NCI-H526 (cell line): Measurements from ENCODE around the gene EDDM3A.
"Not testable (repeated sequence)": the region's sequence is repeated elsewhere in the genome, so short reads cannot be mapped to it uniquely, and the experiment has no call there.

Experiments used
- DNase-seq, 2 experiments: peaks; one replicate each; lab custom pipeline; 2025; lab: John Stamatoyannopoulos, UW

EDDM3A gene

DNA sequence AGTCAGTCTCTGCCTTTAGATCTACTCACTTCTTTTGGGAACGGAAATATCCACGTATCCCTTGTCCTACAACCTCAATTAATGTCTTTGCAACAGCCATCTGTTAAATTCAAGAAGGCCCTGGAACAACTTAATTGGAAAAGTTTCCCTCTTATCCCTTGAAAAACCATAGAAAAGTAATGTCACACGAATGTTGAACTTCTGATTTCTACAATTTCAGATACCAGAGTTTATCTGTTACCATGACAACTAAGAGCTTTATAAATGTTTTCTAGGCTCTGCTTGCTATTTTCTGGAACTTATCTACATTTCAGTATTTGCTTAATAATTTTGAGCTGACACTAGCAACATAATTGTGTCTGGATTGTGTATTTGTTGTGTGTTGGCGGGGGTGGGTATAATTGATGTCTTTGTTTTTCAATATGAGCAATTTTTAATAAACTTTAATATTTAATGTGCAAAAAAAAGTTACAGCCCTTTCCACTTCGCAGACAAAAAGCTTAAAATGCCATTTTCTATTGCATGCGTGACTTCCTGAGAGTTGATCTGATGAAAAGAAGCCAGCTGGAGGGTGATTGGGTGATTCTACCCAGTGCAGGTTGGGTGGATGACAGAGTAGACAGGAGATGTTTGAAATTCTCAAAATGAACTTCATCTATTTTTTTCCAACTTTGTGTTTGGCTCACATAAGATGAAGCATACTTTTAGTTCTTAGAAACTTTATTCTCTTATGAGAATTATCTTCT lies 11.8 kb upstream of the EDDM3A start:
- DNase-seq, result no peak

DNA sequence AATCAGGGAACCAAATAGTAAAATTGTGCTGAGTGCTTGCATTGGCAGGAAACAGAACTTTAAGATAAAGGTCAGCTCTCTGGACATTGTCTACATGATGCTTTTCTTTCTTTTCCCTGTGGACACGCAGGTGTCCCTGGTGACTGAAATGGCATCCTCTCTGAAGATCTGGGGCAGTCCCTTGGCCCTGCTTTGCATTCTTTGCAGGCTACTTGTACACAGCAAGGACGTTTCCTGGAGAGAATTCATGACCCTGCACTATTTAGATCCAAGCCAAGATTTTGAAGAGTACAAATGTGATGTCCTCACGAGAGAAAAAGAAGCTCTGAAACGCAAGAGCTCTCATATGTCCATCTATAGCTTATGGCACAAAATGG lies 11.3 kb upstream of the EDDM3A start:
- DNase-seq, result no peak

- not testable (repeated sequence) for DNase-seq
These were observed 7.4 kb upstream of the EDDM3A start for GRCh38 chr14:20738292-20738691.

DNA sequence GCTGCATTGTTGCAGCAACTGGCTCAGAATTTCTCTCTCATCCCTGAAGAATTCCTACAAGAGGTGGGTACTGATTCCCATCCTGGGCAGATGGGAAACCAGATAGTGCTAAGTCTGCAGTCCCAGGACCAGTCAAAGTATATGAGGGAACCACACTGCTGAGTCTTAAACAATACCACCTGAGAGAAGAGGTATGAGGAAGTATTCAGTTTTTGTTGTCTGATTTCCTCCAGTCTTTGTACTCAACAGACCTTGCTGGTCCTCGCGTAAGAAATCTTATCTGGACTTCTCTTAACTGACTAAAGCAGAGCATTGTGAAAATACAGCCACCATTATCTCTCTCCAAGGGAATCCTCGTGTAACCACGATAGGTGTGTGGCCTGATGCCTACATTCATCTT lies 3.6 kb upstream of the EDDM3A start:
- no peak for DNase-seq

DNA sequence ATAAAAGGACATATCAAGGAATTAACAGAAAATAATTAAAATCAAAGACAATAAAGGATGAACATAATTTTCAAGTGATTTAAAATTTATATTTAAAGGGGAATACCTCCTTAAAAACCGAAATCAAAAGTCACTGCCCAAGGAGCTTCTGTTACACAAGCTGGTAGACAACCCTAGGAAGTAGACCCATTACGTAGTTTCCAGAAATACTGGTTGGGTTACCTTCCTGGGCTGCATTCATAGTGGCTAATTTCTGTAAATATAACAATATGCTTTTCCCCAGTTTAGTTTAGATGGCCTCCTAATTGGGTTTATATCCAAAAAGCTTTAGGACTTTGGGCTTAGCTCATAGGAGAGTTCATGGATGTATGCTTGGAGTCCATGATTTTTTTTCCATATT lies 2.1 kb upstream of the EDDM3A start:
- DNase-seq, result no peak

- no peak for DNase-seq
These were observed 879 bp downstream of the EDDM3A start for GRCh38 chr14:20746566-20746965.

DNA sequence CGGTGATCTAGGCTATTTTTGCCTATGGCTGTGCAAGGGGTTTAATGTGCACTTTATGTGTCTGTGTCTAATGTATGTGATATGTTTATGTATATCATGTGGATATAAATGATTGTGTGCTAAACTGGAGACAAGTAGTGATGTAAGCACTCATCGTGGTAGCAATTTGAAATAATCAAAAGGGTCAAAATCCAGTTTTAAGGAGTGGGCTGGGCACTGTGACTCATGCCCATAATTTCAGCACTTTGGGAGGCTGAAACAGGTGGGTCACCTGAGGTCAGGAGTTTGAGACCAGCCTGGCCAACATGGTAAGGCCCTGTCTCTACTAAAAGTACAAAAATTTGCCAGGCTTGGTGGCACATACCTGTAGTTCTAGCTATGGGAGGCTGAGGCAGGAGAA lies 2.8 kb downstream of the EDDM3A start:
- no peak for DNase-seq

DNA sequence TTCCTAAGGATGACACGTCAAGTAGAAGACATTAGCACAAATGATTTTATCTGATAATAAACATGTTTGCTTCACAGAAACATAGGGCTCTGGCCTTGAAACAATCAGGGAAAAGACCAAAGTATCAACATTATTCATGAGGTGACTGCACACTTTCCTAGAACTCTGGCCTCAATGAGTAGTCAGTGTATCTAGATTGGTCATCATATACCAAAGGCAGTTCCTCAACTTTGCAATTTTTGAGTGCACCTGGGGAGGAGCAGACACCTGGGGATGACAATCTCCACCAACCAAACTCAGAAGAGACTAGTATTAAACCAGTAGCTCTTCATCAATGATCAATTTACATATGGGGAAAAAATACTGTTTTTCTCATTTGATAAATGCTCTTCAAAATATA lies 4.5 kb downstream of the EDDM3A start:
- no peak for DNase-seq

GRCh38 chr14:20751963-20752562 lies 6.4 kb downstream of the EDDM3A start:
- DNase-seq, result no peak

GRCh38 chr14:20754308-20754707 lies 8.6 kb downstream of the EDDM3A start:
- DNase-seq, result no peak

DNA sequence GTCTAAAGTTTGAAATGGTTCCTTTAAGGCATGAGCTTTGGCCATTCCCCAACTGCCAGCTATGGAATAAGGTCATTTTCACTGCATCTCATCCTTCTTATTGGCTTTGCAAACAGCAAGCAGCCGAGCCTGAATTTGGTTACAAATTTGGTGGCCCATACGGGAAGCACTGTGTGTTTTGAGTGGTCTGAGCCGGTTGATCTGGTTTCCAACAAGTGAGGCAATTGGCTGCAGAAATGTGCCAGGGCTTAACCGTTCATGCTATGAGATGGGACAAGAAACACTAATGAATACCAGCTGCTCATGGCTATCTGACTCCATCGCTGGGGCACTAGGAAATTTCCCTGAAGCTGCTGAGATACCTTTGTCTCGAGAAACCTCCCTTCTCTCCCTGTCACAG lies 9.3 kb downstream of the EDDM3A start:
- no peak for DNase-seq

DNA sequence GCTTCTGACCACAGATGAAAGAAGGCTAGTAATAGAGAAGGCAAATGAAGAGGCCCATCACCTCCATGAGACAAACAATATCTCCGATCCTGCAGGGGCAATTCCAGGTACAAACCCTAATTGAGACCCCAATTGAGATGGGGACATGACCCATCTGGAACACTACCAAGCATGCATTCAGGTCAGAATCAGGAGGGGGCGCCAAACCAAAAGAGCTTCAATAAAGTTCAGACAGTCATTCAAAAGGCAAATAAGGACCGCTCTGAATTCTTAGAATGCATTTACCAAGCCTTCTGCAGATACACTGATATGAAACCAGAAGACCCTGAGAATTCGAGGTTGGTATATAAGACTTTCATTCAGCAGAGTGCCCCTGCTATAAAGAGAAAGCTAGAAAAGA lies 12.3 kb downstream of the EDDM3A start:
- no peak for DNase-seq

- not testable (repeated sequence) for DNase-seq
These were observed 13.8 kb downstream of the EDDM3A start for GRCh38 chr14:20759465-20759864.

GRCh38 chr14:20760950-20761349 lies 15.3 kb downstream of the EDDM3A start:
- DNase-seq, result no peak

GRCh38 chr14:20768593-20768892 lies 22.9 kb downstream of the EDDM3A start:
- DNase-seq, result no peak

- DNase-seq, result no peak
These were observed 23.7 kb downstream of the EDDM3A start for GRCh38 chr14:20769421-20769820.

DNA sequence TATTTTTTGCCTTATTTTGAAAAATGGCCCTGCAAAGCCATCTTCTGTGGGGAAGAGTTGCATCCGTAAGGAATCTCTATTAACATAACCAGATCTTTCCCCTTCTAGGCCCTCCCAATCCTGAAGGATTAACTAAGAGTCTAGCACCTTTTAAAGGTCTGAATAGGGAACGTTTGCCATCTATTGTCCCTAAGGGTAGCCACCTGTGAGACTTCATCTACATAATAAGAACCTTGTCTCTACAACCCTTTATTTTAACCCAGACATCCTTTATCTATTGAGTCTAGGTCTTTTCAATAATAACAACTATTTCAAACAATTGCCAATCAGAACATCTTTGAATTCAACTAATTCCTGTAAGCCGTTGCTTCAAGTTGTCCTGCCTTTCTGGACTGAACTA lies 27.0 kb downstream of the EDDM3A start:
- DNase-seq, result no peak

GRCh38 chr14:20774258-20774824 lies 28.7 kb downstream of the EDDM3A start:
- no peak for DNase-seq

- DNase-seq, result no peak
These were observed 29.4 kb downstream of the EDDM3A start for GRCh38 chr14:20775043-20775442.

DNA sequence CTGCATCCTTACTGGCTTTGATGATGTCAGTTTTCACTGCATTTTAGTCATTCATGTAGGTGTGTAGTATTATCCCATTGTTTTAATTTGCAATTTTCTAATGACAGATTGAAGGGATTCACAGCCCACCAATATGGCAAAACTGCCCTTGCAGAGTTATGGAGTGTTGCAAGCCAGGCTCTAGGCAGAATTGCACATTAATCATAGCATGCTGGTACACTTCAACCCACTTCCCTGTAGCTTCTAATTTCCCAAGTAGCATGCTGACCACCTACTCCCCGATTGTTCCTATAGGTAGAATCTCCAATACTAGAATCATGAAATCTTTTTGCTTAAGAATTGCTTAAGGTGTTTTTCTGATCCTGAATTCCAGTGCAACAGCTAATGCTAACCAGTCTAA lies 30.2 kb downstream of the EDDM3A start:
- DNase-seq, result no peak

- DNase-seq, result no peak
These were observed 36.1 kb downstream of the EDDM3A start for GRCh38 chr14:20781803-20782202.

DNA sequence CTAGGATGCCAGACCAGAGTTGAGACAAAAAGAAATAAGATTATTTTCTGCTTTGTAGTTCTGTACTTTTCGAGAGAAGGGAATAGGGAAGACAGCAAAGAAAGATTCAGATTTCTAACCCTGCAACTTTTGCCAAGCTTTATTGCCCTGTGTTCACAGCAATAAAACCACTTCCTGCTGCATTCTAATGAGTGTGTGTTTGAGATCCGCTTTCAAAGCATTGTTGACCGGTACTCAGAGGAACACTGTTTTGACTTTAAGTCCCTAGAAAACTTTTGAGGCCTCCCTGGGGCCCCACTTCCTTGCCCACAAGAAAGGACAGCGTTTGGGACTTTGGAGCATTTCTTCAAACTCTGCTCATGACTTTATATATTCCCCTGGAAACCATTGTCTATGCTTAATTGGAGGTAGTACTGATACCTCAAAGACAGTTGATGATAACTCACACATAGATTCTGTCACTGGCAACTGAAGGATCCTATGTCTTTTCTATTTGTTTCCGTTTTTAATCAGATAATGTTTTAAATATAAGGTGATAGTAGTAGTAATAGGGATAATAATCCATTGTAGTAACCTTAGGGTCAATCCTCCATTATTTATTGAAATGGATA lies 36.7 kb downstream of the EDDM3A start:
- DNase-seq, result no peak

- no peak for DNase-seq
These were observed 41.3 kb downstream of the EDDM3A start for GRCh38 chr14:20787025-20787424.
